HG03060 (cell line): ENCODE measurements around the gene KDM4C.

Experiments
- ATAC-seq: cut with Tn5 transposase; IDR thresholded peaks from one replicate; pipeline ENCODE4 v1.9.1; 2021; ENCODE audit warnings: low read depth, moderate number of reproducible peaks; ENCODE audit not compliant: unreplicated experiment

Gene KDM4C

GRCh38 chr9:6897898-6898302 is 140.1 kb downstream of the KDM4C start:
- ATAC-seq, result no peak

GRCh38 chr9:6899274-6899673 is 141.5 kb downstream of the KDM4C start:
- ATAC-seq, result no peak

GRCh38 chr9:6900440-6900883 is 142.7 kb downstream of the KDM4C start:
- ATAC-seq, result no peak

- no peak for ATAC-seq
Observed at GRCh38 chr9:6901180-6901579, 143.4 kb downstream of the KDM4C start.

GRCh38 chr9:6902423-6902822 is 144.7 kb downstream of the KDM4C start:
- no peak for ATAC-seq

GRCh38 chr9:6904371-6904770 is 146.6 kb downstream of the KDM4C start:
- no peak for ATAC-seq

- no peak for ATAC-seq
Observed at GRCh38 chr9:6905850-6906375, 148.1 kb downstream of the KDM4C start.

- ATAC-seq, result no peak
Observed at GRCh38 chr9:6907772-6908381, 150.1 kb downstream of the KDM4C start.

GRCh38 chr9:6909181-6909580 is 151.4 kb downstream of the KDM4C start:
- ATAC-seq, result no peak

GRCh38 chr9:6910032-6910431 is 152.3 kb downstream of the KDM4C start:
- ATAC-seq, result no peak

GRCh38 chr9:6910497-6910896 is 152.7 kb downstream of the KDM4C start:
- ATAC-seq, result no peak

- ATAC-seq, result no peak
Observed at GRCh38 chr9:6911901-6912638, 154.3 kb downstream of the KDM4C start.

GRCh38 chr9:6915635-6916034 is 157.9 kb downstream of the KDM4C start:
- no peak for ATAC-seq

- peak; percentile 70 for ATAC-seq
Observed at GRCh38 chr9:6917162-6917561, 159.4 kb downstream of the KDM4C start.

- ATAC-seq, result no peak
Observed at GRCh38 chr9:6920041-6920440, 162.3 kb downstream of the KDM4C start.

GRCh38 chr9:6921315-6921714 is 163.5 kb downstream of the KDM4C start:
- ATAC-seq, result no peak

- ATAC-seq, result no peak
Observed at GRCh38 chr9:6922124-6922676, 164.4 kb downstream of the KDM4C start.

GRCh38 chr9:6922680-6923079 is 164.9 kb downstream of the KDM4C start:
- ATAC-seq, result no peak

- ATAC-seq, result no peak
Observed at GRCh38 chr9:6923086-6923485, 165.3 kb downstream of the KDM4C start.

GRCh38 chr9:6924149-6924548 is 166.4 kb downstream of the KDM4C start:
- no peak for ATAC-seq

GRCh38 chr9:6924988-6925563 is 167.3 kb downstream of the KDM4C start:
- no peak for ATAC-seq
